NCI-H345 treated with DMSO at 0.1 percent for 48 hours (cell line): ENCODE results near the gene PRKD1.
"Not testable (repeated sequence)": the region's sequence is repeated elsewhere in the genome, so short reads cannot be mapped to it uniquely, and the experiment has no call there.

Source experiments
- DNase-seq: peaks from one replicate; lab custom pipeline; 2025; ENCODE audit not compliant: unreplicated experiment; lab: John Stamatoyannopoulos, UW

PRKD1 gene

GRCh38 chr14:29839691-29840090 is 88.0 kb downstream of the PRKD1 start:
- not testable (repeated sequence) for DNase-seq

- no peak for DNase-seq
Observed at GRCh38 chr14:29838752-29839151, 88.9 kb downstream of the PRKD1 start.

GRCh38 chr14:29836395-29836794 is 91.3 kb downstream of the PRKD1 start:
- DNase-seq, result no peak

GRCh38 chr14:29832042-29832441 is 95.6 kb downstream of the PRKD1 start:
- no peak for DNase-seq

- no peak for DNase-seq
Observed at GRCh38 chr14:29829851-29830250, 97.8 kb downstream of the PRKD1 start.

- no peak for DNase-seq
Observed at GRCh38 chr14:29823816-29824215, 103.8 kb downstream of the PRKD1 start.

- no peak for DNase-seq
Observed at GRCh38 chr14:29822430-29822709, 105.3 kb downstream of the PRKD1 start.

- no peak for DNase-seq
Observed at GRCh38 chr14:29821661-29822429, 105.8 kb downstream of the PRKD1 start.

GRCh38 chr14:29821242-29821641 is 106.4 kb downstream of the PRKD1 start:
- no peak for DNase-seq

GRCh38 chr14:29820785-29821184 is 106.9 kb downstream of the PRKD1 start:
- DNase-seq, result no peak

- DNase-seq, result no peak
Observed at GRCh38 chr14:29817767-29818405, 109.8 kb downstream of the PRKD1 start.

GRCh38 chr14:29815016-29815674 is 112.5 kb downstream of the PRKD1 start:
- DNase-seq, result no peak

GRCh38 chr14:29814156-29815015 is 113.3 kb downstream of the PRKD1 start:
- DNase-seq, result no peak

- no peak for DNase-seq
Observed at GRCh38 chr14:29810682-29811081, 117.0 kb downstream of the PRKD1 start.

GRCh38 chr14:29810064-29810463 is 117.6 kb downstream of the PRKD1 start:
- DNase-seq, result no peak

- no peak for DNase-seq
Observed at GRCh38 chr14:29806124-29806517, 121.5 kb downstream of the PRKD1 start.

- DNase-seq, result no peak
Observed at GRCh38 chr14:29805415-29806123, 122.1 kb downstream of the PRKD1 start.

- DNase-seq, result no peak
Observed at GRCh38 chr14:29804481-29805266, 123.0 kb downstream of the PRKD1 start.

GRCh38 chr14:29803045-29803444 is 124.6 kb downstream of the PRKD1 start:
- DNase-seq, result no peak

- DNase-seq, result no peak
Observed at GRCh38 chr14:29802211-29802610, 125.4 kb downstream of the PRKD1 start.
